NT2/D1 (cell line): ENCODE data around the gene CD81.

Experiments
- DNase-seq: peaks from one replicate; pipeline ENCODE4 v3.0.0-alpha.2; 2011; ENCODE audit warnings: low read depth, low spot score
- H3K27me3 ChIP-seq: 2 replicates; pipeline ENCODE4 v1.6.0; 2011; ENCODE audit warnings: mild to moderate bottlenecking; ENCODE audit not compliant: insufficient read length, insufficient read depth
- H3K36me3 ChIP-seq: 2 replicates; pipeline ENCODE4 v1.6.1; 2011; ENCODE audit warnings: mild to moderate bottlenecking, low read length, mixed read lengths; ENCODE audit not compliant: insufficient read depth, insufficient read length
- H3K4me1 ChIP-seq: 2 replicates; pipeline ENCODE4 v1.5.1; 2011; ENCODE audit not compliant: insufficient read depth, insufficient read length
- H3K4me3 ChIP-seq: 2 replicates; pipeline ENCODE4 v1.5.1; 2011; ENCODE audit warnings: low read depth; ENCODE audit not compliant: insufficient read length
- H3K9ac ChIP-seq: 2 replicates; pipeline ENCODE4 v1.6.0; 2011; ENCODE audit warnings: low read depth; ENCODE audit not compliant: insufficient read length
- H3K9me3 ChIP-seq: 2 replicates; pipeline ENCODE4 v1.5.1; 2011; ENCODE audit warnings: mild to moderate bottlenecking, low read length; ENCODE audit not compliant: insufficient read depth
- SUZ12 ChIP-seq: IDR thresholded peaks from 2 replicates; pipeline ENCODE4 v1.6.1; 2011; ENCODE audit not compliant: insufficient read length, insufficient read depth; ENCODE audit errors: extremely low read depth
- YY1 ChIP-seq: IDR thresholded peaks from 2 replicates; pipeline ENCODE4 v1.6.1; 2011; ENCODE audit not compliant: insufficient read length, insufficient read depth
- ZNF274 ChIP-seq: IDR thresholded peaks from 2 replicates; pipeline ENCODE4 v1.6.1; 2011; ENCODE audit warnings: mild to moderate bottlenecking, low read depth, low read length

CD81 gene

DNA sequence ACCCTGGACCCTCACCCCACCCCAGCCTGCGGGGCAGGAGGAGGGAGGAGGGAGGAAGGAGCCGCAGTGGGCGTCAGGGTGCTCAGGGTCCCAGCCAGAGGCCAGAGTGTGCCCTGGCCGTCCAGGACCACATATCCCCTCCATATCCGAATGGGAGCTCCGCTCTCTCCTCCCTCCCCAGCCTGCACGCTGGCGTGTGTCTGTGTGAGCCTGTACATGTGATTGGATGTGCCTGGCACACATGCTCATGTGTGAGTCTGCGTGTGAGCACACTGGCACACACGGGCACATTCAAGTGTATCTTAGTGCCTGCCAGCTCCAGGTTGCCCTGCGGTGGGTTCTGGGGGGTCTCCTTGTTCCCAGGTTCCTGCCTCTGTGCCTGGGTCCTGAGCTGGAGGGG is 31.6 kb downstream of the CD81 start:
- Histone ChIP-seq H3K27me3 (no peaks in the 10 kb centered on the region), H3K4me3 (no peak overlapping the region), H3K9me3 (no peaks in the 10 kb centered on the region), H3K9ac (no peak overlapping the region), H3K4me1 (peaks cover 19% of the 10 kb centered on the region), H3K36me3 (peaks cover 16% of the 10 kb centered on the region)
- DNase-seq = no peak
- TF ChIP-seq YY1 (no peak), SUZ12 (no peak), ZNF274 (no peak)

DNA sequence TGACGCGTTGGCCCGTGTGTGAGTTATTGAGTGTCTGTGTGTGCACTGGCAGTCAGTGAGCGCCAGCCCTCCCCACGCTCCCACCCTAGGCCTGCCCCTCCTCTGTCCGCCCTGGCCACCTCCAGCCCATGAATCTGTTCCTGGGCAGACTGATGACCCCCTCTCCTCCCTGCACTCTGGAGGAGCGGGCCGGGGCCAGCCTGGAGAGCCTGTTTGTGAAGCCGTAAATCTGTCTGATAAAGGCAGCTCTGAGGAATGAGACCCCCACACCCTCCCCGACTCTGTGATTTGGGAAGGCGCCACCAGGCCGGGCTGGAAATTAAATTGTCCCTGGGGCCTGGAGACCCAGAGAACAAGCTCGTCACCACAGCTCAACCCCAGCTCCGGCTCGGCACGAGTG is 32.0 kb downstream of the CD81 start:
- no peak for DNase-seq
- Histone ChIP-seq H3K36me3 (peaks cover 11% of the 10 kb centered on the region), H3K9me3 (no peaks in the 10 kb centered on the region), H3K4me1 (peaks cover 19% of the 10 kb centered on the region), H3K4me3 (no peak overlapping the region), H3K27me3 (no peaks in the 10 kb centered on the region), H3K9ac (peak overlapping the region; percentile 50)
- TF ChIP-seq ZNF274 = no peak
- TF ChIP-seq YY1 = no peak
- no peak for TF ChIP-seq SUZ12

DNA sequence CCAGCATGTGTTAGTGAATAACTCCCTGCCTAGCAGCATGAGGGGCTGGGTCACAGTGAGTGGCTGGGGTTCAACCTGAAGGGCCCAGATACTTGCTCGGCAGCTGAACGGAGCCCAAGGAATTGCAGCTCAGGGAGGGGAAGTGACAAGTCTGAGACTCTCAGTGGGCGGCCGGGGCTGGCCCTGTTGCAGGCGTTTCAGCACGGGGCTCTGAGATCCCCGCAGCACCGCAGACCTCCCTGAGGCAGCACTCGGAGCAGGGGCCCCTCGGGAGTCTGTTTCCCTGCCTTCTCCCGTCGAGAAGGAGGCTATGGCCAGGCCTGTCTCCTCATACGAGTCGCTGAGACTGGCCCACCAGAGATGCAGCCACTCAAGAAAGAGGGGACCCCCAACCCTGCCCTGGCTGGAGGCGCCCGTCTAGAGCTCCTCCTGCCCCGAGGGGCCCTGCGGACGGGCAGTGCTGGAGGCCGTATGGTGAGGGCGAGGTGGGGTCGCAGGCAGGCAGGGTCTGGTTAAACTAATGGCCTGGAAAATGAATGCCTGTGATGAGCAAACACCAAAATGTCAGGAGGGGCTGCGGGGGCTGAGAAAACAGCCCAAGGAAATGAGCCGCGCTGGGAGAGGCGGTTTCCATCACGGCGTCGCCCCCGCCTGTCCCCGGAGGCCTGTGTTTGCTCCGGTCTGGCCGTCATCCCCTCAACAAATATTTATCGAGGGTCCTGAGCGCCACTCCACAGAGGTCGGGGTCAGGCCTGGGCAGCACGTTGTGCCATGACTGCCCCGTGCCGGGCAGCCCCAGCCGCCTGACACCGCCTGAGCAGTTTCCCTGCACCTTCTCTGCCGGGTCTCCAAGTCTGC is 32.7 kb downstream of the CD81 start:
- Histone ChIP-seq H3K27me3 (no peaks in the 10 kb centered on the region), H3K36me3 (peaks cover 4% of the 10 kb centered on the region), H3K4me1 (peaks cover 19% of the 10 kb centered on the region), H3K4me3 (no peak overlapping the region), H3K9me3 (no peaks in the 10 kb centered on the region), H3K9ac (peak overlapping the region; percentile 50)
- no peak for TF ChIP-seq ZNF274
- no peak for TF ChIP-seq SUZ12
- no peak for TF ChIP-seq YY1
- no peak for DNase-seq

DNA sequence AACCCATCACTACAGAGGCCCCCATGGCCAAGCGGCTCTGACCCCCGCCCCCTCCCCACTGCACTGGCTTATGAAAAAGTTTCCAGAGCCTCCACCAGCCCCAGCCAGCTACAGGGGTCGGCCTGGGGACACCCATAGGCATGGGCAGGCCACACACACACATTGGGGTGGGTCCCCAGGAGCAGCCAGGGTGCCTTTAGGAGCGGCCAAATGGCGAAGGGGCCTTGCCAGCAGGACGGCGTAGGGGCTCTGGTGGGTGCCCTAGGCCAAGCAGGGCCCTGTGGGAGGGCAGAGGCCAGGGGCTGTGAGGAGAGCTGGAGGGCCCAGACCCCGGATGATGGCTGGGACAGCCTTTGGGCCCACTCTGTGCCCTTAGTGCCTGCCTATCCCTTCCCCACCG is 33.5 kb downstream of the CD81 start:
- TF ChIP-seq YY1 = no peak
- TF ChIP-seq ZNF274 = no peak
- TF ChIP-seq SUZ12 = no peak
- Histone ChIP-seq H3K36me3 (no peaks in the 10 kb centered on the region), H3K9ac (peak overlapping the region; percentile 32), H3K4me1 (peaks cover 19% of the 10 kb centered on the region), H3K9me3 (no peaks in the 10 kb centered on the region), H3K4me3 (no peak overlapping the region), H3K27me3 (no peaks in the 10 kb centered on the region)
- DNase-seq = no peak

DNA sequence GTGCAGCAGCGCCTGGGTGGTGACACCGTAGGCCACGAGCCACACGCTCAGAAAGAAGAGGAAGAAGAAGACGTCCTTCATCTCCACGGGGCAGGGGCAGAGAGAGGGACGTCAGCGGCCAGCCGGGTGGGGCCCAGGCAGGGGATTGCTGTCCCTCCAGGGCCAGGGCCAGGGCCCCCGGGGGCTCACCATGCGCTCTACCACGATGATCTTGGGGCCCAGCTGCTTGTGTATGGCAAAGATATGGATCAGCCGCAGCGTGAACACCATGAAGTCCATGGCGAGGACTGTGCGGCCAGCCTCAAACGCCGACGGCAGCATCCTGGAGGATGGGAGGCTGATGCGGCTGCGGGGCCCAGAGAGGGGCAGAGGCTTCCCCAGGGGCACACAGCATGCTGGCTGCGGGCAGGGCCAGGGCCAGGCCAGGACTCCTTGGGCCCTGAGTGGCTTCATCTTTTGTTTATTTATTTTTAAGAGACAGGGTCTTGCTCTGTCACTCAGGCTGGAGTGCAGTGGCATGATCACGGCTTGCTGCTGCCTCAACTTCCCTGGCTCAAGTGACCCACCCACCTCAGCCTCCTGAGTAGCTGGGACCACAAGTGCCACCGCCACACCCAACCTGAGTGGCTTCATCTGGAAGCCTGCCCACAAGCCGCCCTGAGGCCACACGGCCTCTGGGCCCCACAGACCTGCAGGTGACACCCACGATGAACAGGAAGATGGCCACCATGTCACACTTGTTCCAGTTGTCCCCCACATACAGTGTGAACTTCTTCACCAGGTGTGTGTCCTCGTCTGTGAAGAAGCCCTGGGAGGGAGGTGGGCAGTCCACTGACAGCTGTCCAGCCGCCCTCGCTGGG is 34.6 kb downstream of the CD81 start:
- DNase-seq = no peak
- Histone ChIP-seq H3K9me3 (no peaks in the 10 kb centered on the region), H3K27me3 (no peaks in the 10 kb centered on the region), H3K36me3 (no peaks in the 10 kb centered on the region), H3K4me1 (peaks cover 17% of the 10 kb centered on the region), H3K9ac (no peak overlapping the region), H3K4me3 (no peak overlapping the region)
- TF ChIP-seq ZNF274 (no peak), YY1 (no peak), SUZ12 (no peak)

DNA sequence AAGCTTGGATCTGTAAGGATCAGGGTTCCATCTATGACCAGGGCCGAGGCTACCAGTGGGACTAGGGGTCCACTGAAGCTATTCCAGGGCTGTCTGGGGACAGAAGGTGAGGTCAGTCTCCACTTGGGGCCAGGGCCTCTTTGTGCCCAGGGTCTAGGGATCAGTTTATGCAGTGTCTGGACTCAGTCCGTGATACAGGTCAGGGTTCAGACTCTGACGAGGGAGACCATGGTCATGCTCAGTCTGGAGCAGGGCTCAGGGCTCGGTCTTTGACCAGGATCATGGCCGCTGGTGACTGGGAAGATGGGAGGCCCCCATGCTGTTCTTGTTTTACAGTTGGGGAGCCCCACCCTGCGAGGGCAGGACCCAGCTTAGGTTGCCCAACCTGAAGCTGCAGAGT is 35.2 kb downstream of the CD81 start:
- no peak overlapping the region for H3K9ac ChIP-seq
- TF ChIP-seq ZNF274 (no peak), SUZ12 (no peak), YY1 (no peak)
- H3K36me3 ChIP-seq = no peaks in the 10 kb centered on the region
- no peaks in the 10 kb centered on the region for H3K27me3 ChIP-seq
- H3K4me1 ChIP-seq = peaks cover 17% of the 10 kb centered on the region
- no peak overlapping the region for H3K4me3 ChIP-seq
- no peaks in the 10 kb centered on the region for H3K9me3 ChIP-seq
- no peak for DNase-seq

DNA sequence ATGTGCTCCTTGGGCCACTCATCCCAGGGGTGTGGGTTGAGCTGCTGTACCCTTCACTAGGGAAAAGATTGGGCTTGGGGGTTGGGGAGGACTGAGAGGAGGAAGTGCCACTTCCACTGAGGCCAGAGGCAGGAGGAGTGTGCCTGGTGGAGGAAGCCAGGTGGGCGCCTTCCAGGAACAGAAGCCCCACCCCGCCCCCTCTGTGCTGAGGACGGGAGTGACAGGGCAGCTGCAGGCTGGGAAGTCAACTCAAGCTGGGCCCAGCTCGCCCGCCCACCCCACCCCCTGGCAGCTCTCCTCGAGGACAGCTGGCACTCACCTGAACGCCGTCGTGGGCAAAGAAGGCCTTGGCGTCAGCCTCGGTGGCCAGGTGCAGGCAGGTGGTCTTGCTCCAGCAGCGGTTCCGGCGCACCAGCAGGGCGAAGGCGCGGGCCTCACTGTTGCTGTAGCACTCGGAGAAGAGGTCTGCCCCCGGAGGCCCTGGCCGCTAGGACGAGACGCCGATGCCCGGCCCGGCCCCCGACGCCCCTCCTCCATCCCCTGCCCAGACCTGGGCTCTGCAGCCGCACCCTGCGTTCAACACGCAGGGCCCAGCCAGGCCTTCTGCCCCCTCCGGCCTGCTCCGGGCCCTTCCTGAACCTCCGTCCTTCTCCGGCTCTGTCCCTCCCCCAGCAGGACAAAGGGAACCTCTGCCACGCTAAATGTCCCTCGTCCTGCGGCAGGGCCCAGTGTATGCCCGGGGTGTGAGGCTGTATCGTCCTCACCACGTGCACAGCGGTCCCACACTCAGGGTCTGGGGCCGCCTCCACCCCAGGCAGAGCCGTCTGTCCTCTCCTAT is 36.9 kb downstream of the CD81 start:
- no peaks in the 10 kb centered on the region for H3K9me3 ChIP-seq
- DNase-seq = no peak
- no peaks in the 10 kb centered on the region for H3K36me3 ChIP-seq
- peaks cover 17% of the 10 kb centered on the region for H3K4me1 ChIP-seq
- TF ChIP-seq SUZ12 (no peak), YY1 (no peak), ZNF274 (no peak)
- no peaks in the 10 kb centered on the region for H3K27me3 ChIP-seq
- peak overlapping the region; percentile 4 for H3K9ac ChIP-seq
- no peak overlapping the region for H3K4me3 ChIP-seq
